ENCODE results near the gene HIPK3.
A peak's percentile ranks its signal among the peaks of the same experiment; 100 is the strongest.
"Not testable (repeated sequence)": the region's sequence is repeated elsewhere in the genome, so short reads cannot be mapped to it uniquely, and the experiment has no call there.

Gene HIPK3

GRCh38 chr11:33257160-33257896 is at the start of gene HIPK3:
Gene HIPK3 (plus strand): TSS chr11:33257381.
- DNase-seq (ENCODE audit: low read depth): peak; percentile 83

DNA sequence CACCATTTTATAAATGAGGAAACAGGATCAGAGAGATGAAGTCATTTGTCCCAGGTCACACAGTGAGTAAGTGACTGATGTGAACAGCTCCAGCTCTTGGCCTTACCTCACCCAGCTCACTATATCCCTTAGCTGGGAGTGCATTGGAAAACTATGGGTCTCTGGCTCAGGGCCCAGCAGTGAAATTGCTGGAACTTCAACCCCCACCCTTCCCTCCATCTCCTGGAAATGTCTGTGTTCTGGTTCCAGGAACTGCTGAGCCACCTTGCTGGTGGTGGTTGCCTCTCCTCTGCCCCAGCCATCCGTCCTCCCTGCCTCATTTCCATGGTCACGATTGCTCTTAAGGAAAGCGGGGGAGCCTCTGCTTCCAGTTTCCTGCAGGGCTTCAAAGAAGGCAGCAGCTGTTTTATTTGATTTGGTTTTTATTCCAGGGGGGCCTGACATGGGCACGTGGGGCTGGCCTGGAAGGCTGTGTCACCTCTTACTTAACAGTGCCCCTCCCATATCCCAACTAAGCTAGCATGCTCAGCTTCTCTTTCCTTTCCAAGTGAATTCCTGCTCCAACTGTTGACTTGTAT is 49.7 kb upstream of the HIPK3 start:
- no peak for DNase-seq (ENCODE audit: low read depth)

- DNase-seq (ENCODE audit: low read depth): no peak
These were observed 49.0 kb upstream of the HIPK3 start for GRCh38 chr11:33208150-33208549.

GRCh38 chr11:33211153-33211552 is 46.0 kb upstream of the HIPK3 start:
- no peak for DNase-seq (ENCODE audit: low read depth)

- DNase-seq (ENCODE audit: low read depth): no peak
These were observed 45.6 kb upstream of the HIPK3 start for GRCh38 chr11:33211580-33211979.

GRCh38 chr11:33214187-33214586 is 43.0 kb upstream of the HIPK3 start:
- peak; percentile 13 for DNase-seq (ENCODE audit: low read depth)

GRCh38 chr11:33214767-33215166 is 42.4 kb upstream of the HIPK3 start:
- DNase-seq (ENCODE audit: low read depth): no peak

GRCh38 chr11:33216676-33217075 is 40.5 kb upstream of the HIPK3 start:
- not testable (repeated sequence) for DNase-seq (ENCODE audit: low read depth)

DNA sequence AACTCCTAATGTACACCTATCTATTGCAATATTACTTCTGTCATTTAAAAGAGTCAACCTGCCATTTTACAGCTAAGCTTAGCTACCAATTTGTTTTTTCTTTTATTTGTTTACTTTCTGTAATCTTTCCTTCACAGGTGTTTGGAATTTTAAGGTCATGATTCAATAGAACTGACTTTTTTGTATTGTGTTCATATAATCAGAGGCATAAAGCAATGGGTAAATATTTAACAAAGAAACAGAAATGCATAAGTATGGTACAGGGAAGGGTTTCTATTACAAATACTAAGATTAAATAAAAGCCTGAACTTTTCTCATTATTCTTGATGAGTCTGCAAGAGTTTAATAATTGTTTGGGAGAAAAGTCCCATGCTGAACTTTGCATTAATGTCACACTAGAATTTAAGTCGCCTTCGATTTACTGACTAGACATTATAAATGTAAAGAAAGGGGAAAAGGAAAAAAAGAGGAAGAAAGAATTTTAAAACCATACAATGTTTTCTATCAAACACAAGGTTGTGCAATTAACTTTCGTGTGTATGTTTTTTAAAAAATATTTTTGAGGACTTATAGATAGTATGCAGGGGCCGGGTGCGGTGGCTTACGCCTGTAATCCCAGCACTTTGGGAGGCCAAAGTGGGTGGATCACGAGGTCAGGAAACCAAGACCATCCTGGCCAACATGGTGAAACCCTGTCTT is 35.0 kb upstream of the HIPK3 start:
- DNase-seq (ENCODE audit: low read depth): no peak

GRCh38 chr11:33225371-33225770 is 31.8 kb upstream of the HIPK3 start:
- no peak for DNase-seq (ENCODE audit: low read depth)

GRCh38 chr11:33227578-33228261 is 29.5 kb upstream of the HIPK3 start:
- no peak for DNase-seq (ENCODE audit: low read depth)

DNA sequence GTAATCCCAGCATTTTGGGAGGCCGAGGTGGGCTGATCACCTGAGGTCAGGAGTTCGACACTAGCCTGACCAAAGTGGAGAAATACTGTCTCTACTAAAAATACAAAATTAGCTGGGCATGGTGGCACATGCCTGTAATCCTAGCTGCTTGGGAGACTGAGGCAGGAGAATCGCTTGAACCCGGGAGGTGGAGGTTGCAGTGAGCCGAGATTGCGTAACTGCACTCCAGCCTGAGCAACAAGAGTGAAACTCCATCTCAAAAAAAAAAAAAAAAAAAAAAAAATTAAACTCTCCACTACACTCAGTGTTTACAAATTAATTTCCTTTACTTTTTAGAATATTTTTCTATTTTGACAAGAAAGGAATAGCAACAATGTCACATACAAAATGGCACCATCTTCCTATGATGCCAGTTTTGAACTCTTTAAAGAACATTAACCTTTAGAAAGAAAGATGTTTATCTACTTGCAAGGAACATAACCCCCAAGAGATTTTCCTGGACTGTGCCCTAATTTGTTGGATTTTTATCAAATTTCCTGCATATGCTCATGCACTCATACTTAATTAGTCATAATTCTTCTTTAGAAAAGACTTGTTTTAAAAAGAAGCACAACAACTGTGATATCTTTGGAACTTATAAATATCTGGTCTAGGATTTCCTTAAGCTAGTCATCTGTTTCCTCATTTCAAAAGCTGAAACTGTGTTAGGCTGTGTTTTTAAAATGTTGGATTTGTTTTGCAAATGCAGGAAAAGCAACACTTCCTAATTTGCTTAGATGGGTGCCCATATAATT is 22.6 kb upstream of the HIPK3 start:
- no peak for DNase-seq (ENCODE audit: low read depth)

- DNase-seq (ENCODE audit: low read depth): no peak
These were observed 20.1 kb upstream of the HIPK3 start for GRCh38 chr11:33237039-33237597.

- DNase-seq (ENCODE audit: low read depth): no peak
These were observed 14.6 kb upstream of the HIPK3 start for GRCh38 chr11:33242575-33242974.

DNA sequence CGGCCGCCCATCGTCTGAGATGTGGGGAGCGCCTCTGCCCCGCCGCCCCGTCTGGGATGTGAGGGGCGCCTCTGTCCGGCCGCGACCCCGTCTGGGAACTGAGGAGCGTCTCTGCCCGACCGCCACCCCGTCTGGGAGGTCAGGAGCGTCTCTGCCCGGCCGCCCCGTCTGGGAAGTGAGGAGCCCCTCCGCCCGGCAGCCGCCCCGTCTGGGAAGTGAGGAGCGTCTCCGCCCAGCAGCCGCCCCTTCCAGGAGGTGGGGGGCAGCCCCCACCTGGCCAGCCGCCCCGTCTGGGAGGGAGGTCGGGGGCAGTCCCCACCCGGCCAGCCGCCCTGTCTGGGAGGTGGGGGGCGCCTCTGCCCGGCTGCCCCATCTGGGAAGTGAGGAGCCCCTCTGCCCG is 13.5 kb upstream of the HIPK3 start:
- DNase-seq (ENCODE audit: low read depth): not testable (repeated sequence)

- peak; percentile 22 for DNase-seq (ENCODE audit: low read depth)
These were observed 8.7 kb upstream of the HIPK3 start for GRCh38 chr11:33248416-33248971.

GRCh38 chr11:33256031-33256812 is 959 bp upstream of the HIPK3 start:
- no peak for DNase-seq (ENCODE audit: low read depth)

- DNase-seq (ENCODE audit: low read depth): no peak
These were observed 395 bp upstream of the HIPK3 start for GRCh38 chr11:33256813-33257159.

- DNase-seq (ENCODE audit: low read depth): peak; percentile 81
These were observed 883 bp downstream of the HIPK3 start for GRCh38 chr11:33257897-33258630.

Data from ELR (cell line).